ENCODE results near the gene HDAC9.

The HDAC9 gene

DNA sequence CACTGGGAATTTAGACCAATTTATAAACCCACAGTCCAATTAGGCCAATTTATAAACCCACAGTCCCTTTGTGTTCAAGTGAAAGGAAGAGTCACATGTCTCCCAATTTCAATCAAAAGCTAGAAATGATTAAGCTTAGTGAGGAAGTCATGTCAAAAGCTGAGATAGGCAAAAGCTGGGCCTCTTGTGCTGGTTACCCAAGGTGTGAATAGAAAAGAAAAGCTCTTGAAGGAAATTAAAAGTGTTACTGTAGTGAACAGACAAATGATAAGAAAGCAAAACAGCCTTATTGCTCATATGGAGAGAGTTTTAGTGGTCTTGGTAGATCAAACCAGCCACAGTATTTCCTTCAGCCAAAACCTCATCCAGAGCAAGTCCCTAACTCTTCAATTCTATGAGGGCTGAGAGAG, 245.0 kb downstream of the HDAC9 start:
- no peak for DNase-seq

DNA sequence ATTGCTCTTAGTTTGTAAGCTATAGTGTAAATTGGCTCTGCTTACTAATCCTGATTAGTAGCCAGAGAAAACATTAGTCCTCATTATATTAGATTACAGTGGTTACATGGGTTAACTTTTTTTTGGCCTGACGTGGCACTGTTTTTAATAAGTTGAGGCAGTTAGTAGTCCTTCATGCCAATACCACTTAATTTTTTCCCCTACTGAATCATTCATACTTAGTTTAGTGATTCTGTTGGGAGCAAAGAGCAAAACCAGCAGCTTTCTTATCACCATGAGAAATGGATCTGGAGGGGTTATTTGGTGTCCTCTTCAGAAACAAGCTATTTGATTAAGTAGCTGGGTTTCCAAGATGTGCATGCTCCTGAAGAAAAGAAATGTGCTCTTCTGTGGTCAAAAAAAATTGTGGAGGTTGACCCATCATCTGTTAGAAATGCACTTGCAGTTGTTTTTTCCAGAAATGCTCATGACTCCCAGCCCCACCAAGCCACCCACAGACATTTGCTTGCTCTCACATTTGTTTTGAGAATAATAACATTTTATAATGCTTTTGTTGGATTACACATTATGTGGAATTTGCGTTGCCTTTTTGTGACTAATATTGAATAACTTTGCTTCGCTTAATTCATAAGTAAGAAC, 258.5 kb downstream of the HDAC9 start:
- no peak for DNase-seq

DNA sequence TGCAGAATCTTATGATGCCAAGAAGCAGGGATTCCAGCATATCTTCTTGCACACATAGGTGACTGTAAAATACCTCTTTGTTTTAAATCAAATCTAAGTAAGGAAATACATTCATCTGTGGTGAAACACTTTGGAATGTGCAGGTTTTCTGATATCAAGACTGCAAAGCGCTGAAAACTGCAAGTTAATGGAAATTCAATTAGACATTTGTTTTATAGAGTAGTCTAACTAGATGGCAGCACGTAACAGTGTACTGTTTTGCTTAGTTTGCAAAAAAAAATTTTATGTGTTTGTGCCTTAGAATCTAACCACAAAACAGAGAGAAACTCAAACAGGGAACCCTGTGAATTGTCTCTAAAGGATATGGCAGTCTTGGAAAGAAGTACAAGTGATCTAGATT, 259.2 kb downstream of the HDAC9 start:
- DNase-seq, result no peak

DNA sequence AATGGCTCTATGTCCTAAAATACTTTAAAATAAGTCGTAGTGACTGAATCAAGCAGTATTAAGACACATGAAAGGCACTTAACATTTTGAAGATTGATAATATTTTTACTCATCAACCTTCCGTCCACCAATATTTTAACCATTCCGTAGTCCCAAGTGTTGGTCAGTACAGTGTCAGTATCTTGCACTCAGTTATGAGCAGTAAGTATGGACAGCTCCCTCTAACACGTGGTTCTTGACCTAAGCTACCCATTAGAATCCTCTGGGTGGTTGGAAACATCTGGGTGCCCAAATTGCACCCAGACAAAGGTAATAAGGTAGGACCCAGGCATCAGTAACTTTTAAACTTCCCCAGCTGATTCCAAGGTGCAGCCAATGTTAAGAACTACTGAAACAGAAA, 260.2 kb downstream of the HDAC9 start:
- no peak for DNase-seq

DNA sequence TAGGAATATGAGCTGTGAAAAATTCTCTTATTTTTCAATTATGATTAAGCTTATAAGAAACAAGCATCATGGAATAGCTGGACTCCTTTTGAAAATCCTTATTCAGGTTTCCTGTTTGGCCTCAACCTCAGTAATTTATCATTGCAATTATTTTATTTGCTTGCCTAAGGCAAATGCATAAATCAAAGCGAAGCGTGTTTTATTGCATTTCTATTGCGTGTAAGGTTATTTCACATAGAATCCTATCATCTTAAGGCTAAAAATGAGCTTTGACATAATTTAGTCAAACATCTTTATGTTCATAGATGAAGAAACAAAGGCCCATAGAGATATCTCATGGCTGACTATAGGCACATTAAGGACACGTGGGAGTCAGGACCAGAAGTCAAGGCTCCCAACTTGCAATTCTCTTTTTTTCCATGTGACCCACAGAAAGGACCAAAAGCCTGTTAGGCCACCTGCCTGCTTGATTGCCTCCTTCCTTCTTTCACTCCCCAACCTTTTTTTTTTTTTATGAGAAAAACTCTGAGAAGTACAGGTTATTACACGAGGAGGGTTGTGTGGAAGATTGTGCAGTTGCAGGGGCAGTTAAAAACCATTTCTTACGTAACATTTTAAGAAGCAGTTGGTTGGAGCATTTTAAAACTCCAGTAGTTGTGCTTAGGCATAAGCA, 261.0 kb downstream of the HDAC9 start:
- no peak for DNase-seq

DNA sequence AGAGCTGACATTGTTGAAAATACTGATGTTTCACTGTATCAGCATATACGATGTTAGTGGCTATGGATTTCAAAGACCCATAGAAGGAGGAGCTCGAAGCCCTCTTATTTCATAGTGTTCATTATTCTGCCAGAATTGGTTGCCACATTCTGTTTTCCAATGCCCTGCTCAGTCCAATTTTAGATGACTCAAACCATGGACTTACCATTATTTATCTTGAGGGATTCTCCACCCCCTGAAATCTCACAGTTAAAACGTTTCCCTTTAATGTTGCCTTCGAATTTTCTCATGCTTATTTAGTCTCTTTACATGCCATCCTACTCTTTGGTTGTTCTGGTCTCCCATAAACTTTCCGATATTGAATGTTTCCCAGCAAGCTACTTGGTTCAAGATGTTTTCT, 264.5 kb downstream of the HDAC9 start:
- no peak for DNase-seq

DNA sequence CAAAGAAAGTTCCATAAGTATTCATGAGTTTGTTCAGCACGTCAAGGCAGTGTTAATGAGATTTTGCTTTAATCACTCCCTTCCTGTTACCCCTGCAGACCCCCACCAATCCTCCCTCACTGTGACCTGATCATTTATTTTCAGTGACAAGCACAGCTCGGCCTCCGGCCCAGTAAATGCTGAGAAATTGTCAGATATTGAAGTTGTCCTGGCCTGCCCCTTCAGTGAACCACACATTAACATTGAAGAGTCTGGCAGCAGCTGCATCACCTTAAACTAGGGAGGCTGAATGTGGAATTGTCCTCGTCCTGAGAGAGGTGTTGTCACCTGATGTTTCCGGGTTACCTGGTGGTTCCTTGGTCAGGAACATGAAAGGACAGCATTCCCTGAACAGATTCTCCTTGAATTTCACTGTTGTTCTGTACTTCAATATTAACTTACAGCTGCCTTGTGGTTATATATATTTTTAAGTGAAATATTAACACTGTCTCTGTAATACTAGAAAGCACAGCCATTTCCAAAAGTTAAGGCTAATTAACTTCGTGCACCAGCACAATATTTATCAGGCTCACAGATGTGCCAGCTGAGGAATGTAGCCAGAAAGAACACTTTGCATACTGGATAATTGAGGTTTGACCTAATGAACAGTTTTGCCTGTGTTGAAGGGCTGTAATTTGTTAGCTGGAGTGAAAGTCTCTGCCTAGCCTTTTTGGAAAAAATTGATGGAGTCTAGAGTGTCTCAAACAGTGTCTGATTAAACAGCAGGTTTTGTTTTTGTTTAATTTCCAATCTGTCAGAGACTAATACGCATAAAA, 265.3 kb downstream of the HDAC9 start:
- no peak for DNase-seq

DNA sequence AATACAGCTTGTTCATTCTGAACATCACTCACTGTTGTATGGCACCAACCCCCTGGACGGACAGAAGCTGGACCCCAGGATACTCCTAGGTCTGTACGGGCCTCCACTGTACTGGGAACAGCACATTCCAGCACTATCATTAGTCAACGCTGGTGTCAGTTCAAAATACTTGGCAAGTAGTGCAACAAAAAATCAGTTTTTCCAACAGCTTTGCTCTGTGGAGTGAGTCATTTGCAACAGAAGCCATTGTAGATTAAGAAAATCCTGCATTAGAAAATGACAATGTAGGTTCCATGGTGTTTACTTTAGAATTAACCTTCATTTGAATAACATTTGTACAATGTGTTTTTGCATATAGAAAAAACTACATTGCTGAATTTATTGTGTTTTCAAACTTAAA, 266.6 kb downstream of the HDAC9 start:
- DNase-seq, result no peak

DNA sequence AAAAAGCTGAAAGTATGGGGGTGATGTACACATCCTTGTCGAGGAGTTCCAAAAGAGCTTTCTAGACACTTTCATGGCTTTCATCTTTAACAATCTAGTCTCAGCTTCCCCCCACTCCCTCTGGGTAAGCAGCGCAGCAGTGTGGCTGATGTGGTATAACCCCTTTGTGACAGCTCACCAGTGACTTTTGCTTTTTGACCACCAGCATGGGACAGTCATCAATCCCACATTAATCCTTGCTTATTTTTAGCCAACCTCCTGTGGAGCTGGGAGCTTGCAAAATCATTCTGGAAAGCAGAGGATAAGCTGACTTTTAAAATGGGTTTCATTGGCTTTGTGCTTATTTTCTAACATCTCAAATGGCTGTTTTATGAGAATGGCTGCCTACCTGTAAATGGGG, 272.7 kb downstream of the HDAC9 start:
- DNase-seq, result no peak

DNA sequence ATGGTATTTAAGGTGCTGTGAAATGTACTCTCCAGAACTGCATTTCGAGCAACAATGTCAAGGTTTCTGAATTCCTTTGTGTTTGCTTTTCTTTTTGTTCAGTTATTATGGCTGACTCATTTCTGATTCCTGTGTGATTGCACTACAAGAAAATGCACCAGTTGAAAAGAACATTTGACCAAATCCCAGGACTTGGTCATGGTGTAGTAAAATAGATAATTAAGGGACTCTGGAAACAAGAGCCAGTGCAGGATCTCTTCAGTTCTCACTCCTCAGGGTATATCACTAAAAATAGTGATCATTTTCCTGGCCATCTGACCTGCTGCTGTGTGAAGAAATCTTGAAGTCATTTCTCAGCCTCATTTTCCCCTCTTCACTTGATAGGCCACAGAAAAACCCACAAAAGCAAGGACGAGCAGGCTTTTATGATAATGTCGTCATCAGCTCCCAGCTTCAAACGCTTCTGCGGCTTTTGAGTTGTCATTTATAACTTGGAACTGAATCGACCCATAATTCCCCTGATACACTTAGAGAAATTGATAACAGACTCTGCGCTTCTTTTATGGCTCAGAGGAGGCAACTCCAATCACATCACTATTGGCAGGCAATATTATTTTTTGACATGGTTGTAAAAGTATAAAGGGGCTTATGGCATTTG, 274.7 kb downstream of the HDAC9 start:
- DNase-seq, result no peak

DNA sequence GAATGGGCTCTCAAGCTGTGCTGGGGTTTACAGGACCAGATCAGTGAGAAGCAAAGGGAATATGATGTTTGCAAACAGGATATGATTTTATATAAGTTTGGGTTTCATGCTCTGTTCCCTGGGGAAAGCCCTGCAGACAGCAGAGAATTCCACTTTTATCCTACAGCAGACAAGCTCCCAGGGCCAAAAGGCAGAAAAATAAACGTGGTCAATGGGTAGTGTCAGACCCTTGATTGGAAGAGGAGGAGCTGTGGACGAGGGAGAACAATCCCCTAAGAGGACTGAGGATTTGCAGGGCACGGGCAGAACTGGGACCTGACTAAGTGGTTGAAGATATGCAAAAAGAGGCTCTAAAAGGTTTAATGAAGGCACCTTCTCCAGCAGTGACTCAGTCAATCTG, 275.3 kb downstream of the HDAC9 start:
- DNase-seq, result no peak

DNA sequence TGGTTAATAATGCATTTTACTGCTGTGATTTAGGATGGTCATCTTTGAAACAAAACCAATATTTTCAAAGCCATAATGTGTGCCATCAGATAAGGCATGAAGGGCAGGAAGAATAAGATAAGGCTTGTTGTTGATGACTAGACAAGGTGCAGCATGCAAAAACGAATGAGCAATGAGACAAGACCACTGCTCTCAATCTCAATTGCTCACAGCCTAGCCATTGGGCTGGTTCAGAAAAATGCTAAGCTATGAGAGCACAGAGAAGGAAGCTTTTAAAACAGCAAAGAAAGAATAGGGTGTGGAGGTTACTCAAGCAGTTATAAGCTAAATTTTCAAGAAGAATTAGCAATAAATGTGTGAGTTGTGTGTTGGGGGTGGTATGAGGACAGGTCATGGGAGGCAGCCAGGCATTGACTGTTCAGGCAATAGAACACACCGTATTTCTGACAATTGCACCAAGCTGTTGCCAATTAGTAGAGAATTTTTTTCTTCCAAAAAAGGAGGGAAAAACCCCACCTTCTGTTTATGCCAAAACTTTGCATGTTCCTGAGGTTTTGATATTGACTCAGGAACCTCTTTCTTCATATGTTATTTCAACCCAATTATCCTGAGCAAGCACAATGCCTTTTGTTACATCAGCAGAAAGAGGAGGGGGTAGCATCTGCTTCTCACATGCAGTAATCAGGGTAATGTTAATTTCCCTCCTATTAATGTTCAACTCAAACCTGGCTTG, 276.5 kb downstream of the HDAC9 start:
- no peak for DNase-seq

DNA sequence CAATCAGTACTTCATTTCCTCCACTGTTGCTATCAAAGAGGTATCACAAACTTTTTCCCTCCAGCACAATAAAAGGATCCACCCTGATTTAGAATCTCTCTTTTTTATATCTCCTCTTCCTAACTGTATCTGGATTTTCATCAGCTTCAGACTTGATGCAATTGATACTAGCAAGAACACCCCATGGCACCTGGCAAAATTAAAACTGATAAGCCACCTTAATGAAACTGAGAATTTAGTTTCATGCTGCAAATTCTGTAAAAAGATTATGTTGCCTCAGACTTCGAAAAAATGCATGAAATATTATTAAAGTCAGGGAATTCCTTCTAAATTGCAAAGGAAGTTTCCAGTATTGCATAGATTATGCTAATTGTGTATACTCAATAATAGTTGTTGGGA, 277.0 kb downstream of the HDAC9 start:
- peak in 1 of 3 donors; percentile 5 for DNase-seq

DNA sequence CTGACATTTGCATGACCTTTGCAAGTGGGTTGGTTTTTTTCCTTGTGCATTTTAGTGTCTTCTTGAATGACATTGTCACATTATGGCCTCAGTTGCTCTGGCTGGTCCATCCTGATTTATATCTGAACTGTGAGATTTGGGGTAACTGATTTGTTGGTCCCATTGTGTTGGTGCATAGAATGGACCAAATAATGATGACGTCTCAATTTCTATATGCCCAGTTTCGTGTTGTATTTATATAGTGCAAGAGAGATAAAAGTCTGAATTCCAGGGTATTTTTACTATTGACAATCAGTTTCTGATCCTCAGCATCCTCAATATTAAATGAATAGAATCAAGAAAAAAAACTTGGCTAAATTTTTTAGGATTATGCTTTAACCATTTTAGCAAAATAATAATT, 281.8 kb downstream of the HDAC9 start:
- no peak for DNase-seq

DNA sequence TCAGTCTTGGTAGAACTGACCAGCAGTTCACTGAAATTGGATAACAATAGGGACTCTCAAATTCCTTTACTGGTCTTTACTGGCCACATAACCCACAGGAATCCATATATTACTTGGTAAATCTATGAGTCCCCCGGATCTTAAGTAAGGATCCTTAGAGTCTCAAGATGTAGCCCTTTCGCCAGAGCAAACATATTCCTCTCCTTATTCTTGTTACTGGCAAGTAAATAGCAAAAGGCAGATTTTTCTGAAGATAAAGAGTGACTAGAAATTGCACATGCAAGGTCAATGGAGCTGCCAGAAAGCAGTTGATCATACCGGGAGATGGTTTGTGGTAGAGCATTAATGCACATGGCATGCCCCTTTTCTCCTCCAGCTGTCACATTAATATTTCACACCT, 283.0 kb downstream of the HDAC9 start:
- no peak for DNase-seq

DNA sequence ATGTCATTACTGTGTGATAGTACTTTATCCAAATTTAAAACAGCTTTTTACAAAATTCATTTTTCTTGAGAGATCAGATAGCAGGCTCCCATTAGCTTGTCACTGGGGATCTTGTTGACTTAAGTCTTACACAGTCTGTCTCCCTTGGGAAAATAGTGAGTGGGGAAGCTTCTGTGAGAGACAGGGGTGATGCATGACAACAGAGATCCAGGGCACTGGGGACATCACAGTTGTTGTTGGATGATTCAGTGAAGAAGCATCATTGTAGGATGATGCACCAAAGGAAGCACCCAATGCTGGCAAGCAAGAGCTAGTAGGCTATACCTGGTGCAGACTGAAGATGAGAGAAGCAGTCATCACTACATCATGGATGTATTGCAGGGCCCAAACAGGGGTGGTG, 284.7 kb downstream of the HDAC9 start:
- no peak for DNase-seq

DNA sequence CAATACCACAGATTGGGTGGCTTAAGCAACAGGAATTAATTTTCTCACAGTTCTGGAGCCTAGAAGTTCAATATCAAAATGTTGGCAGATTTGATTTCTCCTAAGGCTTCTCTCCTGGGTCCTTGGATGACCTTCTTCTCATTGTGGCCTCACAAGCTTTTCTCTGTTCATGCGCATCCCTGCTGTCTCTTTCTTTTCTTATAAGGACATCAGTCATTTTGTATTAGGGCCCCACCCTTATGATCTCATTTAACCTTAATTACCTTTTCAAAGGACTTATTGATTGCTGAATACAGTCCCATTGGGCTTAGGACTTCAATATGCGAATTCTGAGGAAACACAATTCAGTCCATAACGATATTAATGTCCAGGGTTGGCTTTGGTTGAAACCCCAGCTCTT, 285.4 kb downstream of the HDAC9 start:
- no peak for DNase-seq

DNA sequence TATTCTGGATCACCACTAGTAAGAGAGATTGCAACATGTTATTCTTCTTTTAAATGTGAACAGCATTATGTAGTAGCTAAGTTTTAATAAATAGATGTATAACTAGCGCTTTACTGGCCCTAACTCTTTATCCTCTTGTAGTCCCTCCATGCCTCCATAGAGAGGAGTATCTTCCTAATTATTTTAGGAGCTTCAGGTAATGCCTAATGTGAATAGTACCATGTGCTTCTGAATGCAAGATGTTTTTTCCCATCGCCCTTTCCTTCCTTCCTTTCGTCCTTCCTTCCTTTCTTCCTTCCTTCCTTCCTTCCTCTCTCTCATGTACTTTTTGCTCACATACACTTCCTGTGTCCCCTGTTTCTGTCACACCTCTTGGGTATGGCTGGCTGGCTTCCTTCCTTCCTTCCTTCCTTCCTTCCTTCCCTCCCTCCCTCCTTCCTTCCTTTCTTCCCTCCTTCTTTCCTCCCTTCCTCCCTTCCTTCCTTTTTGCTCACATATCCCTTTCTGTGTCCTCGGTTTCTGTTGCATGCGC, 290.7 kb downstream of the HDAC9 start:
- DNase-seq, result no peak

DNA sequence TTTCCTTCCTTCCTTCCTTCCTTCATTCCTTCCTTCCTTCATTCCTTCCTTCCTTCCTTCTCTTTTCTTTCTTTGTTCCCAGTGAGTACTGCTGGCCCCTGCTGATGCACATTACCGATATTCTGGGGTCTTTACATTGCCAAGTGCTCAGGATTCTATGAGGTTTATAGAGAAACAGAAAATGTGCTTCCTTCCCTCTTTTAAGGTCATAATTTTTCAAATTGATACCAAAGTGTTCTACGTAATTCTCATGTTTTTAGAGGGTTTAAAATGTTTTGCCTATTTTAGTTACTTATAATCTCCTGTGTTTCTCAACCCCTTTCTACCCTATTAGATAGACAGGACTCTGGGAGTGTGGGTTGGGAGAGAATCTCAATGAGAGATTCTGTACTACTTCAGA, 291.2 kb downstream of the HDAC9 start:
- no peak for DNase-seq

DNA sequence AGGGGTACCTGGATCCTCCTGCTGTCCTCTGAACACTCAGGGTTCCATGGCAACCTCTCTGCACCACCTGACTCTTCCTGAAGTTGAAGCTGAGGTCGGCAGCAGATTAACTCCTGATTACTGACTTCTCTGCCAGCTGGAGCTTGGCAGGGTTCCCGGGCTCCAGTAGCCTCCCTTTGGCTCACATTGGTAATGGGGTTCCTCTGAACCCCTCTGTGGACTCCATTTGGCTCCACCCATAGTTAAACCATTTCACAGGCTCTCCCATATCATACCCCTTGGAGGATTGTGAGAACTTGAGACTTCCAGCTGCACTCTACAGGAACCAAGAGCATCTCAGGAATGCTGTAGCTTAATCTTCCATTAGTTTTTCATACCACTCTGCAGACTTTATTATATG, 292.5 kb downstream of the HDAC9 start:
- DNase-seq, result no peak

DNA sequence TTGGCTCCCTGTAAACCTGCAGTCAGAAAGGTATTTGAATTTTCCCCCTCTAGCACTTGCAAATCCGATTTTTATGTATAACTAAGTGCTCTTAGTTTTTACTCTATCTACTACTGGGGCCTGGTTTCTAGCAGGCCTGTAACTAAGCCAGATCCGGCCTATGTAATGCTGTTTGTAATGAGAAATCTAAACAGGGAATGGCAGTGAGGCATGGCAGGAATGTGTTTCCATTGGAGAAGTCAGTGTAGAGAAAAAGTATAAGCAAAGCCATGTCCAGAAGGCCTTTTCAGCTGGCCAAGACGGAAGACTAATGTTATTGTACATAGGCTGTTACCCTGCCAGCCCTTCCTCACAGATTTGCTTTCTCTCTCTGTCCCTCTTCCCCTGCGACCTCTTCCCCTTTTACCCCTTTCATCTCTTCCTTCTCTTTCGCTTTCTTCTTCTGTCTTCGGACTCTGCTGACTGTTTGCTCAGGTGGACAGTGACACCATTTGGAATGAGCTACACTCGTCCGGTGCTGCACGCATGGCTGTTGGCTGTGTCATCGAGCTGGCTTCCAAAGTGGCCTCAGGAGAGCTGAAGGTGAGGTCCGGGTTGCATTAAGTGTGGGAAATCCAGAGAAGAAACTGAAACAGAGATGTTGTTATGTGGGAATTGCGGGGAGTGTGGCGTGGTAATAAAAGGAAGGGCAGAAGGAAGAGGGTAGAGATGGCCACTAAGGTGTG, 297.5 kb downstream of the HDAC9 start:
- DNase-seq, result no peak

DNA sequence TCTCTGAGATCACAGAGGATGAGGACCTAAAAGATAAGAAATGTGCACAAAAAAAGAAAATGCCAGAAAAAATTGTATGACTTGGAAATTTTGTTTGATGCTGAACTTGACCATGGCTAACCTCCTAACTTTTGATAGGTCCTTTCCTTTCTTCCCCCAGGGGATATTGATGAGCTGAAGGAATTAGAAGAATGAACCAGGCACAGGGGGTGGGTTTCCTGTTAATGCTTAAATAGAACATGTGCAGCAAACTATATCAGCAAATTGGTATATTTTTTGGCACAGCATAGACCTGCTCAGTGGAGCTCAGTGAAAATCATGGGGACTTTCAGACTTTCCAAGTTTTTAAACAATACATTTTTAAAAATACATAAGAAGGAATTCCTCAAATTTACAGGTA, 300.7 kb downstream of the HDAC9 start:
- DNase-seq, result no peak

Data from suppressor macrophage treated with lipopolysaccharide for 1 hour (primary cell).